IPS-18c (cell line): ENCODE data around the gene XBP1.
A peak's percentile ranks its signal among the peaks of the same experiment; 100 is the strongest.
"Not testable (repeated sequence)": the region's sequence is repeated elsewhere in the genome, so short reads cannot be mapped to it uniquely, and the experiment has no call there.

Source experiments
- H3K4me3 ChIP-seq: 2 replicates; pipeline ENCODE4 v1.7.0; 2013; ENCODE audit warnings: low read depth, mild to moderate bottlenecking, low read length, moderate library complexity; ENCODE audit not compliant: insufficient read depth
- H3K9me3 ChIP-seq: one replicate; pipeline ENCODE4 v1.6.1; 2013; ENCODE audit warnings: mild to moderate bottlenecking, low read length, moderate library complexity; ENCODE audit not compliant: control insufficient read depth, insufficient read depth

Gene XBP1

DNA sequence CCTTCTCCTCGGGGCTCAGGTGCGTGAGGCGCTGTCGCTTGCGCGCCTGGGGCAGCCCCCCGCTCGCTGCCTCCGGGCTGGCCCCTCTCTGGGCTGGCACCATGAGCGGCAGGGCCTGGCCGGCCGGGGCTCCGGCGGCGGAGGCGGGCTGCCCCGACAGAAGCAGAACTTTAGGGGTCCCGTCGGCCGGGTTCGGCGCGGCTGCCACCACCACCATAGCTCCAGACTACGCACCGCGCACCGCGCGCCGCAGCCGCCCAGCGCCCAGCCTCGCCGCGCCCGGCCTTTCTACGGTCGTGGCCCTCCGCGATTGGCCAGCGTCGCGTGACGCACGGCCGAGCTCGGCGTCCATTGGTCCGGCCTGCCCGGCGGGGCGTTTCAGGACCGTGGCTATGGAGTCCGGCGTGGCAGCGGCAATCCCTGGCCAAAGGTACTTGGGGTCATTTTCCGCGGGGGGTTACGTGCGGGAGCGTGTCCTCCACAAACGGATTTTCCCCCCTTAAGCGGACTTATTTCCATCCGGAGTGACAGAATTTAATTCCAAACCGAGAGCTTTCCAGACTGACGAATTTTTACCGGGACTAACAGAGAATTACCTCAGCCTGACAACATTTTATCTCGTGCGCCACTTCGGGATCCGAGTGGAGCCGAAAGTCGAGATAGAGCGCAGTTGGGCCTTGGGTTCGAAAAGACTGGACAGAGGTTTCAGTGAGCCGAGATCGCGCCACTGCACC, at the start of gene XBP1:
TSS of gene XBP1 (minus strand) at position 262 of the 734 bp plus-strand sequence.
- H3K4me3 ChIP-seq = peak within 1 kb of the TSS; percentile 62

DNA sequence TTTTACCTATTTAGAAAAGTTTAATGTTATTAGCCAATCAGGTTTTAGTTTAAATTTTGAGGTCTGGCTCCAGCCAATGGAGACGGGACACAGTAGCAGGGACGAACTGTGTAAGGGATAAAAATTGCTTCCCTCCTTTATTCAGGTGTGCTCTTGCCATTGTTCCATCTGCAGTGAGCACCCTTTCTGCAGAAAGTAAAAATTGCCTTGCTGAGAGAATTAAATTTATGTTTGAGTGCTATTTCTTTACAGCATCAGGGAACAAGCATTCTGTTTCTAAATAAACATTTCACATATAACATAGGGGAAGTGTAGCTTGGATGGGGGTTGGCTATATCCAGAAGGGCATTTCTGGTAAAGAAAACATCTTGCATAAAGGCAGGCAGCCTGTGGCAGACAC, 46.6 kb upstream of the XBP1 start:
- no peaks in the 10 kb centered on the region for H3K9me3 ChIP-seq
- no peak overlapping the region for H3K4me3 ChIP-seq

More for the DNA sequence above, at the start of gene XBP1:
- H3K9me3 ChIP-seq = no peaks in the 10 kb centered on the region

DNA sequence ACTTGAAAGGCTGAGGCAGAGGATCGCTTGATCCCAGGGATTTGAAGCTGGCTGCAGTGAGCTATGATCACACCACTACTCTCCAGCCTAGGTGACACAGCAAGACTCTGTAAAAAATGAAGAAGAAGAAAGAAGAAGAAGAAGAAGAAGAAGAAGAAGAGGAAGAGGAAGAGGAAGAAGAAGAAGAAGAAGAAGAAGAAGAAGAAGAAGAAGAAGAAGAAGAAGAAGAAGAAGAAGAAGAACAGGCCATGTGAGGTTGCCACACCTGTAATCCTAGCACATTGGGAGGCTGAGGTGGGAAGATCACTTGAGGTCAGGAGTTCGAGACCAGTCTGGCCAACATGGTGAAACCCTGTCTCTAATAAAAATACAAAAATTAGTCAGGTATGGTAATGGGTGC, 43.9 kb upstream of the XBP1 start:
- H3K9me3 ChIP-seq, H3K4me3 ChIP-seq: not testable (repeated sequence)

DNA sequence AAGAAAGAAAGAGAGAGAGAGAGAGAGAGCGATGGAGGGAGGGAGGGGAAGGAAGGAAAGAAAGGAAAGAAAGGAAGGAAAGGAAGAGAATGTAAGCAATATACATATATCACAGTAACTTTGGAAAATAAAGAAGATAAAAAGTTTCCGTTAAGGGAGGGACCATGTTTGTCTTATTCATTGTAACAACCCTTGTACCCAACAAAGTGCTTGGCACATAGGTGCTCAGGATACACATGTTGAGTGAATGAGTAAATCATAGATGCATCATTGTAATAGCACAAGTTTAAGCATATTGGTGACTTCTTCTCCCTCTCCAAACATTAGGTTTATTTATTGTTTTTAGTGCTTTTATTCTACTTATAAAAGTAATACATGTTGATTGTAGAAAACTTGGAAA, 43.3 kb upstream of the XBP1 start:
- no peak overlapping the region for H3K4me3 ChIP-seq
- no peaks in the 10 kb centered on the region for H3K9me3 ChIP-seq

DNA sequence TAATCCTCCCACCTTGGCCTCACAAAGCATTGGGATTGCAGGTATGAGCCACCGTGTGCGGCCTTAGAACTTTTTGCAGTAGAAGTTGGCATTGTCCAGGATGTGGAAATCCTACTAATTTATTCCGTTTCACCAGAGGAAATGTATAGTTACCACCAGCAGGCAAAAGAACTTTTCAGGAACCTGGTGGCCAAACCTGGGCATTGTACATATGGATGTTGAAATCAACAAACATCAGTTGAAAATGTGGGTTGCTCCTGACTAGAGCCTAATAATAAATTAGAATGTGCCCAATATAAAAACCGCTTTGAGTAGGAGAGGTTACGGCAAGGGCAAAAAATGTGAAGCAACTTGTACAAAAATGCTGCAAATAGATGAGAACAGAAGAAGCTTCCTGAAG, 40.7 kb upstream of the XBP1 start:
- Histone ChIP-seq H3K4me3 (no peak overlapping the region), H3K9me3 (no peaks in the 10 kb centered on the region)

DNA sequence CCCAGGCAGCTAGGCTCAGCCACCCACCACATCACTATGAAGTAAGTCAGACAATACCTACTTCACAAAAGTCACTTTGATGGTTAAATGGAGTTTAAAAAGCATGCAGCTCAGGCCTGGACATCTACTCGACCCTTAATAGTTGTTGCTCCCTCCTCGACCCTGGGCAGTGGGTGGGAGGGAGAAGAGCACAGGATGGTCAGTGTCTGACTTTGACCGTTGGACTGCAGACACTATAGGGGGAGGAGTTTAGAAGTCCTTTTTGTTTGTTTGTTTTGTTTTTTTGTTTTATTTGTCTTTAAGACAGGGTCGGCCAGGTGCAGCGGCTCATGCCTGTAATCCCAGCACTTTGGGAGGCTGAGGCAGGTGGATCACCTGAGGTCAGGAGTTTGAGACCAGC, 38.6 kb upstream of the XBP1 start:
- Histone ChIP-seq H3K9me3 (no peaks in the 10 kb centered on the region), H3K4me3 (no peak overlapping the region)

DNA sequence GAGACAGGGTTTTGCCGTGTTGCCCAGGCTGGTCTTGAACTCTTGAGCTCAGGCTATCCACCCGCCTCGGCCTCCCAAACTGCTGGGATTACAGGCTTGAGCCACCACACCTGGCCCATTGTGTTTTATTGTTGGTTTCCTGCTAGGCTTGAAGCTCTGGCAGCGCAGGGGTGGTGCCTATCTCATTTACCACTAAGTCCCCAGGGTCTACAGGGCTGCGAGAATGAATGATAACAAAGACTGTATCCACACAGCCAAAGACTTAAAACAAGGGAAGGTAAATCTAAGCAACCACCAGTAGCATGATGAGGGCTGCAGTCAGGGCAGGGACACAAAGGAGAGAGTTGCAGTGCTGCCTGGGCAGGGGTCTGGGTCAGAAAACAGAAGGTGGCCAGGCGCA, 37.3 kb upstream of the XBP1 start:
- Histone ChIP-seq H3K9me3 (no peaks in the 10 kb centered on the region), H3K4me3 (no peak overlapping the region)

DNA sequence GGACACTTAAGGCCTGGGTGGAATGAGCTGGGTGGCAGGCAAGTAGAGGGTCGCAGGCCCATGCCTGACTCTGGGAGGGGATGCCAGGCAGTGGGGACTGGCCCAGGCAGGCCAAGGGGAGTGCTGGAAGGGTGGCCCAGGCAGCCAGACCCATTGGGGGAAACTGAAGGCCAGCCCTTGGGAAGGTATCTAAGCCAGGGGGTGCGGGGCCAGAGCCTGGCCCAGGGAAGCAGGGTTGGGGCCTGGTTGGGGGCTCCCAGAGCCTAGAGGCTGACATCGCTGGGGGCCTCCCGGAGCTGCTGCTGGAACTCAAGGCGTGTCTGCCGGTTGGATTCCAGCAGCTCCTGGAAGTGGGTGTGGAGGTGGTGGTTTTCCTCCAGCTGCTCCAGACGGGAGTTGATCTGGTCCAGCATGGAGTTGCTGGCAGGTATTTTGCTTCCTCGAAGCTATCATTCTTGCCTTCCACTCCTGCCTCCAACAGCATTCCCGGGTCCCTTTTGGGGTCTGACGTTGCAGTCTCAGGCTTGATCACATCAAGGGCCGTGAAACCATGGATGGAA, 35.3 kb upstream of the XBP1 start:
- no peak overlapping the region for H3K4me3 ChIP-seq
- H3K9me3 ChIP-seq = no peaks in the 10 kb centered on the region

DNA sequence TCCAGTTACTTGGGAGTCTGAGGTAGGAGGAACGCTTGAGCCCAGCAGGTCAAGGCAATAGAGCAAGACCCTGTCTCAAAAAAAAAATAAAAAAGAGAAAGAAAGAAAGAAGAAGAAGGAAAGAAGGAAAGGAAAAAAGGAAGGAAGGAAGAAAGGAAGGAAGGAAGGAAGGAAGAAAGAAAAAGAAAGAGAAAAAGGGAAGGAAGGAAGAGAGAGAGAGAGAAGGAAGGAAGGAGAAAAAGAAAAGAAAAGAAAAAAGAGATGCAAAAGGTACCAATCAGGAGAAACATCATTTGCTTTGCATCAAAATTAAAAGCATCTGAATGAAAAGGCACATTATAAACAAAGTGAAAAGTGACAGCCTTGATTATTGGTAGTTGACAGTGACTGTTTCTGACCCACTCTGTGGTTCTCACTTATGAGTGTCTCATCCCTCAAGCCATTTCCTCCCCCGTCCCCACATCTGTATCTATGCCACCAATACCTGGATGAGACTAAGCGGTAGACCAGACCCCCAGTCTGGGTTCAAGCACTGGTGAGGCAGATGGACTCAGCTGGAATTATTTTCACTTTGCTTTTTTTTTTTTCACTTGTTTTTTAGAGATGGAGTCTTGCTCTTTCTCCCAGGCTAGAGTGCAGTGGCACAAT, 33.0 kb upstream of the XBP1 start:
- no peaks in the 10 kb centered on the region for H3K9me3 ChIP-seq
- H3K4me3 ChIP-seq = no peak overlapping the region

DNA sequence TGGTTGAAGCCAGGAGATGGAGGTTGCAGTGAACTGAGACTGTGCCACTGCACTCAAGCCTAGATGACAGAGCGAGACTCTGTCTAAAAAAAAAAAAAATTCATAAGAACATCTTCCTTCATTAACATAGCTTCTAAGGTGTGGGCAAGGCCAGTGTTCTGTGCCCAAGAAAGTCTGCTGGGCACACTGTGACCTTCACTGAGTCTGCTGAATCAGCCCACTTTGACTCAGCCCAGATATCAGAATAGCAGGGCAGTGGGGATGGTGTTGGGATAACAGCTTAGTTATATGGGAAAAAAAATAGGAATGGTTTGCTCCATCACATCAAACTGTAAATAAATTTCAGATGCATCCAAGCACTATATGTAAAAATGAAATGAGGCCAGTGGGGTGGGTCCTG, 32.4 kb upstream of the XBP1 start:
- H3K4me3 ChIP-seq = no peak overlapping the region

DNA sequence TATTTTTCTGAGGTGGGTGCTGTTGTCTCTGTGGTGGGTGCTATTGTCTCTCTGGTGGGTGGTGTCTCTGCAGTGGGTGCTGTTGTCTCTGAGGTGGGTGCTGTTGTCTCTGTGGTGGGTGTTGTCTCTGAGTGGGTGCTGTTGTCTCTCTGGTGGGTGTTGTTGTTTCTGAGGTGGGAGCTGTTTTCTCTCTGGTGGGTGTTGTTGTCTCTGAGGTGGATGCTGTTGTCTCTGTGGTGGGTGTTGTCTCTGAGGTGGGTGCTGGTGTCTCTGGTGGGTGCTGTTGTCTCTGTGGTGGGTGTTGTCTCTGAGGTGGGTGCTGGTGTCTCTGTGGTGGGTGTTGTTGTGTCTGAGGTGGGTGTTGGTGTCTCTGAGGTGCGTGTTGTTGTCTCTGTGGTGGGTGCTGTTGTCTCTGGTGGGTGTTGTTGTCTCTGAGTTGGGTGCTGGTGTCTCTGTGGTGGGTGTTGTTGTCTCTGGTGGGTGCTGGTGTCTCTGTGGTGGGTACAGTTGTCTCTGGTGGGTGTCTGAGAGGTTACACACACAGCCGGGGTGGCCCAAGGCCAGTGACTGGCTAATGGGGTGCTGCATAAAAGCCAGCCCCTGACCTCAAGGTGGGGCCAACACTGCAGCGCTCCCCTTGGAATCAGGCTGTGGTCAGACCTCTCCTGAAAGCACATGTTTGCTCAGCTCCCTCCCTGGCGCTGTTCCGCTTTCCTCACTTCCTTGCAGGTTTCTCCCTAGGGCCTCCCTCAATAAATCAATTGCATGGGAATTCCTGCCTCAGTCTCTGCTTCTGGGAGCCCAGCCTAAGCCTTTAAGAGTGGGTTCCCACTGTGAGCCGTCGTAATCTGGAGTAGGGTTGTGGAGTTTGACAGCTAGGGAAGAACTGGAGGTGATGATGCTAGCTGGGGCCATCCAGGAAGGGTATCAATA, 31.0 kb upstream of the XBP1 start:
- Histone ChIP-seq H3K9me3 (no peaks in the 10 kb centered on the region), H3K4me3 (no peak overlapping the region)

More for the DNA sequence above, 32.4 kb upstream of the XBP1 start:
- no peaks in the 10 kb centered on the region for H3K9me3 ChIP-seq

DNA sequence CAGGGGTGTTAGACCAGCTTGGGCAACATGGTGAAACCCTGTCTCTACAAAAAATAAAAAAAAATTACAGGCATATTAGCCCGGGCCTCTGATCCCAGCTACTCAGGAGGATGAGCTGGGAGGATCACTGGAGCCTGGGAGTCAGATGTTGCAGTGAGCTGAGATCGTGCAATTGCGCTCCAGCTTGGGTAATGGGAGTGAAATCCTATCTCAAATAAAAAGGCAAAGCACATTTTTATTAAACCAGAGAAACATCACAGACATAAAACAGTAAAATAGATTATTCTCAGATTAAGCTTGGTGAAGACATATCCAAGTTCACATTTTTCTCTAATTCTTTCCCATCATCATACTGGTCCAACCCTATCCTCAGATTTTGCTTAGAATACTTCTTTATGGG, 30.1 kb upstream of the XBP1 start:
- no peaks in the 10 kb centered on the region for H3K9me3 ChIP-seq
- no peak overlapping the region for H3K4me3 ChIP-seq

DNA sequence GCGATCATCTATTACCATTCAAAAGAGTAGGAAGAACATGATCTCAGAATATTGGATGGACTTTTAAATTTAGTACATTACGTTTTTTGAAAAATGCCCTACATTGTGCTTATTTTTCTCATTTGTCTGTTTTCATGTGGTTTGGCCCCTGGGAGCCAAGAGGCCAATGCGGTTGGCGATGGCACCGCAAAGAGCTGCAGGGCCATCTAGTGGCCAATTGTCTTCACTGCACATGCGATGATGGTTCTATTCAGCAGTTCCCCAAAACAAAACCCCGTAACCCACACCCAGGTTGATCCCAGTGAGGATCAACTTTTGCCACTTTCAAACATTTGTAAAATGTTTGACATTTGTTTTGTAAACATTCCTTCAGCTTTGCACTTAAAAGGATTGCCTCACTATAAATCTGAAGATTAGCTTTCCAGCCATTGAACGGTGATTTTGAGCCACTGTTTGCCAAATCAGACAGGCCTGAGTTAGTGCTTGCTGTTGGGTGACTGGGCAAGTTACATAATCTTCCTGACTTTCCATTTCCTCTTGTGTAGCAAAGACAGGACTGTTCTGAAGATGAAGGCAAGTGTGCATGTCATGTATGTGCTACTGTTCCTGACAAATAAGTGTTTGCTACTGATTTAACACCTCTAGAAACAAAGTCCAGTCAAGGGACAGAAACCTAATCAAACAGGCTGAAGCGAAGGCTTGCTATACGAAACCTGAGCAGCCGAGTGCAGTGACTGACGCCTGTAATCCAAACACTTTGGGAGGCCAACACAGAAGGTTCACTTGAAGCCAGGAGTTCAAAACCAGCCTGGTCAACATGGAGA, 29.2 kb upstream of the XBP1 start:
- H3K9me3 ChIP-seq = no peaks in the 10 kb centered on the region

DNA sequence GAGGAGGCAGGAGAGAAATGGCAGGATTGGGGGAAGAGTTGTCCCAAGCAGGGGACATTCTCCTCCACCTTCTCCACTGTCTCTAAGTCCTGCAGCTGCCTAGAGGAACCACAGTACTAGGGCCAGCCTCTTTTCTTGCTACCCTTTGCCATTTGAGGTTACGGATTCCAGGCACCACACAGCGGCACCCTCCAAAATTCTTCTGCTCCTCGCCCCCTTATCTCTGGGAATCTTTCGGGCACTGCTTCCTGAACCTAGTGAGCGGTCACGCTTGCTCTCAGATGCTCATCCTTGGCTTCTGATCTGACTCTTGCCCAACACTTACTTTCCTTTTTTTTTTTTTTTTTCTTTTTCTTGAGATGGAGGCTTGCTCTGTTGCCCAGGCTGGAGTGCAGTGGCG, 26.6 kb upstream of the XBP1 start:
- no peaks in the 10 kb centered on the region for H3K9me3 ChIP-seq
- no peak overlapping the region for H3K4me3 ChIP-seq

More for the DNA sequence above, 29.2 kb upstream of the XBP1 start:
- H3K4me3 ChIP-seq = no peak overlapping the region

DNA sequence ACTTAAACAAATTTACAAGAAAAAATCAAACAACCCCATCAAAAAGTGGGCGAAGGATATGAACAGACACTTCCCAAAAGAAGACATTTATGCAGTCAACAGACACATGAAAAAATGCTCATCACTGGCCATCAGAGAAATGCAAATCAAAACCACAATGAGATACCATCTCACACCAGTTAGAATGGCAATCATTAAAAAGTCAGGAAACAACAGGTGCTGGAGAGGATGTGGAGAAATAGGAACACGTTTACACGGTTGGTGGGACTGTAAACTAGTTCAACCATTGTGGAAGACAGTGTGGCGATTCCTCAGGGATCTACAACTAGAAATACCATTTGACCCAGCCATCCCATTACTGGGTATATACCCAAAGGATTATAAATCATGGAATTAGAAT, 26.1 kb upstream of the XBP1 start:
- not testable (repeated sequence) for H3K4me3 ChIP-seq

DNA sequence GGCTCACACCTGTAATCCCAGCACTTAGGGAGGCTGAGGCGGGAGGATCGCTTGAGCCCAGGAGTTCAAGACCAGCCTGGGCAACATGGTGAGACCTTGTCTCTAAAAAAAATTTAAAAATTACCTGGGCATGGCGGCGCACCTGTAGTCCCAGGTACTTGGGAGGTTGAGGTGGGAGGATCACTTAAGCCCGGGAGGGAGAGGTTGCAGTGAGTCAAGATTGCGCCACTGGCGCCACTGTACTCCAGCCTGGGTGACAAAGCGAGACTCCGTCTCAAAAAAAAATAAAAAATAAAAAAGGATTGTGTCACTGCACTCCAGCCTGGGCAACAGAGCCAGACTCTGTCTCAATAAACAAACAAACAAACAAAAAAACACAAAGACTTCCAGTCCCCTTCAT, 24.1 kb upstream of the XBP1 start:
- not testable (repeated sequence) for H3K9me3 ChIP-seq, H3K4me3 ChIP-seq

More for the DNA sequence above, 26.1 kb upstream of the XBP1 start:
- H3K9me3 ChIP-seq = not testable (repeated sequence)
